Measurements from ENCODE around the gene ZBTB38. TPM values are rescaled to one million over a fixed set of nuclear protein-coding genes. Genes with fewer than 3 reads are reported as not detected.

The ZBTB38 gene
- total RNA-seq, 1 donor from 2014 or later: 64.6 TPM

DNA sequence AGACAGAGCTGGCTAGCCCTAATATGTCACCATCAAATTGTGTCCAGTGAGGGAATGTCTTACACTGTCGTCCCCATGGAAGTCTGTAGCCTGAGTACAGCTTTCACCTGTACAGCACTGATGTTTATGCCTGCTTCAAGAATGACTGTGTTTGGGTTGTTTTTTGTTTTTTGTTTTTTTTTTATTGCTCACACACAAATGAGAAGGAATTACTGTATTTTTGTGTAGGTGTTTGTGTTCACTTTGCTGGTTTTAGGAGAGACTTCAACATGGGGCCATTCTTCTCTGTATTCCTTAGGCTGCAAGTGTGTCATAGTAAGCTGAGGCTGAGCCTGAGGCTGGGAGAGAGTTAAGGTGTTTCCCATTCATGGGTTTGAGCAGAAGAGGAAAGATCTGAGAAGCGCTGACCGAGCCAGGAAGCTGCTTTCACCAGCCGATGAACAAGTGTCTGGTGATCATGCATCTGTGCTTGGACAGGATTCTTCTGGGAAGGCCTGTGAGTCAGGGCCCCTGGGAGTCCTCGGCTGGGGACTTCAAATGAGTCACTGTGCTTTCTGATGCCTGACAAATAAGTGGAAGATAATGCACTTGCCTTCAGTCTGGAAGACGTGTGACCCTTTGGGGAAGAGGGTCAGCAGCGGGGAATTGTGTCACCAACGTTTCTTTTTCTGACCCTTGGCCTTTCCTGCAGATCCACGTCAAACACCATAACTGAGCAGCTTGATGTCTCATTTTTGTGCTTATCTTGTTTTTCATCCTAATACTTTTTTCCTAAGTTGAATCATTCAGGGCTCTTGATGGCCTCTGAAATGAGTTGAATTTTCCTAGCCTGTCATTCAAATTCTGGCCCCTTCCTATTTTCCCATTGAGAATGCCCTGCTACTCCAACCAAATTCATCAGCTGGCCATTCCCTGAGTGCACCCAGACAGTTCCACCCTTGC is 36.7 kb upstream of the ZBTB38 start:
- no peaks in the 10 kb centered on the region for H3K27me3 Mint-ChIP-seq (ENCODE audit: low read depth)
- no peak for DNase-seq (ENCODE audit: low spot score)
- H3K9me3 Mint-ChIP-seq (ENCODE audit: low read depth): no peaks in the 10 kb centered on the region
- TF ChIP-seq, protein P1, sequence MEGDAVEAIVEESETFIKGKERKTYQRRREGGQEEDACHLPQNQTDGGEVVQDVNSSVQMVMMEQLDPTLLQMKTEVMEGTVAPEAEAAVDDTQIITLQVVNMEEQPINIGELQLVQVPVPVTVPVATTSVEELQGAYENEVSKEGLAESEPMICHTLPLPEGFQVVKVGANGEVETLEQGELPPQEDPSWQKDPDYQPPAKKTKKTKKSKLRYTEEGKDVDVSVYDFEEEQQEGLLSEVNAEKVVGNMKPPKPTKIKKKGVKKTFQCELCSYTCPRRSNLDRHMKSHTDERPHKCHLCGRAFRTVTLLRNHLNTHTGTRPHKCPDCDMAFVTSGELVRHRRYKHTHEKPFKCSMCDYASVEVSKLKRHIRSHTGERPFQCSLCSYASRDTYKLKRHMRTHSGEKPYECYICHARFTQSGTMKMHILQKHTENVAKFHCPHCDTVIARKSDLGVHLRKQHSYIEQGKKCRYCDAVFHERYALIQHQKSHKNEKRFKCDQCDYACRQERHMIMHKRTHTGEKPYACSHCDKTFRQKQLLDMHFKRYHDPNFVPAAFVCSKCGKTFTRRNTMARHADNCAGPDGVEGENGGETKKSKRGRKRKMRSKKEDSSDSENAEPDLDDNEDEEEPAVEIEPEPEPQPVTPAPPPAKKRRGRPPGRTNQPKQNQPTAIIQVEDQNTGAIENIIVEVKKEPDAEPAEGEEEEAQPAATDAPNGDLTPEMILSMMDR (IDR thresholded peaks at IDR 0.05): no peak
- no peak overlapping the region for H3K4me3 Mint-ChIP-seq (ENCODE audit: unreplicated experiment)
- H3K4me1 Mint-ChIP-seq (ENCODE audit: low read depth): peaks cover 61% of the 10 kb centered on the region
- peak overlapping the region; percentile 98 for H3K27ac Mint-ChIP-seq (ENCODE audit: unreplicated experiment)
- H3K36me3 Mint-ChIP-seq (ENCODE audit: low read depth): no peaks in the 10 kb centered on the region

DNA sequence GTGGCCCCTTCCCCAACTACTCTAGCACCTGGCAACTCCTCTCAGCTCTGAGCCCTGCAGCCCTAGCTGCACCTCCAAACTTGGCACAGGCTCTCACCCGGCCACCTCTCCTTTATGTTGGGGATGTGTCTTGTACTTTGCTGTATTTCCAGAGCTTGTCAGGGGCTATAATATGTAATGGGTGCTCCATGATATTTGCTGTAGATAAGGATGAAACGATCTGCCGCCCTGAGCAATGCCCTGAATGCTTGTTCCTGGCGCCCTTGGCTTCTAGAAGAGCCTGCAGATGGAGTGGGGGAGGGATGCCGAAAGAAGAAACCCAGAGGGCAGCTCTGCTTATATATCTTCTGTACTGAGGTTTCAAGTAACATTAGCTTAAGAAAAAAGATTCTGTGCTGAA is 35.9 kb upstream of the ZBTB38 start:
- TF ChIP-seq, protein P1 (IDR thresholded peaks at IDR 0.05): no peak
- Mint-ChIP-seq H3K4me3 (ENCODE audit: unreplicated experiment) (no peak overlapping the region), H3K36me3 (ENCODE audit: low read depth) (no peaks in the 10 kb centered on the region), H3K27ac (ENCODE audit: unreplicated experiment) (peak overlapping the region; percentile 98), H3K4me1 (ENCODE audit: low read depth) (peaks cover 67% of the 10 kb centered on the region), H3K9me3 (ENCODE audit: low read depth) (no peaks in the 10 kb centered on the region), H3K27me3 (ENCODE audit: low read depth) (no peaks in the 10 kb centered on the region)
- DNase-seq (ENCODE audit: low spot score): no peak

DNA sequence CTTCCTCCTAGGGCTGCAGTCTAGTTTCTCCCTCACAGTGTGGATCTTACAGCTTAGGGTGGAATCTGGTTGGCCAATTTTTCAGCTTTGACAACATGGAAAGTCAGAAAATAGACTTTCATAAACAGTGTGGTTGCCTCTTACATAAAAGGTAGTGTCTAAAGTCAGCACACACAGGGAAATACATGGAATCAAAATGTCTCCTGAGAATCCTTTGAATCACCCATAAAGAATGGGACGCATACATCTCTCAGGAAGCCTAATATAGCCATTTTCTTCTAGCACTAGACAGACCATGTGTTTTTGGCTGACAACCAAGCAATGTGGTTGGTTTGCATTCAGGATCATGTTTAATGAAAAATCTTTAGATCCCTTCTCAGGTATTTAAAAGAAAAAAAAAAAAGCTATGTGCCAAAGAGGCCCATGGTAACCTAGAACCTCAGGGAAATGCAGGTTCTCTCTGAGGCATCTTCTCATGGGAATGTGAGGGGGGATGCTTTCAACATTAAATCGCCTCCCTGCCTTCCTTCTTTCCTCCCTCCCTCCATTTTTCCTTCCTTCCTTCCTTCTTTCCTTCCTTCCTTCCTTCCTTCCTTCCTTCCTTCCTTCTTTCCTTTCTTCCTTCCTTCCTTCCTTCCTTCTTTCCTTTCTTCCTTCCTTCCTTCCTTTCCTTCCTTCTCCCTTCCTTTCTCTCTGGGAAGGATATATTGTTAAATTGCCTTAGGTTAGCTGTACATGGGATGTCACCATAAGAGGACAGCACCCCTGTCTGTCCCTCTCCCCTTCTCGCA is 34.3 kb upstream of the ZBTB38 start:
- peak overlapping the region; percentile 73 for H3K27ac Mint-ChIP-seq (ENCODE audit: unreplicated experiment)
- no peaks in the 10 kb centered on the region for H3K36me3 Mint-ChIP-seq (ENCODE audit: low read depth)
- DNase-seq (ENCODE audit: low spot score): no peak
- H3K27me3 Mint-ChIP-seq (ENCODE audit: low read depth): no peaks in the 10 kb centered on the region
- no peaks in the 10 kb centered on the region for H3K9me3 Mint-ChIP-seq (ENCODE audit: low read depth)
- TF ChIP-seq, protein P1 (IDR thresholded peaks at IDR 0.05): no peak
- H3K4me1 Mint-ChIP-seq (ENCODE audit: low read depth): peaks cover 68% of the 10 kb centered on the region
- no peak overlapping the region for H3K4me3 Mint-ChIP-seq (ENCODE audit: unreplicated experiment)

DNA sequence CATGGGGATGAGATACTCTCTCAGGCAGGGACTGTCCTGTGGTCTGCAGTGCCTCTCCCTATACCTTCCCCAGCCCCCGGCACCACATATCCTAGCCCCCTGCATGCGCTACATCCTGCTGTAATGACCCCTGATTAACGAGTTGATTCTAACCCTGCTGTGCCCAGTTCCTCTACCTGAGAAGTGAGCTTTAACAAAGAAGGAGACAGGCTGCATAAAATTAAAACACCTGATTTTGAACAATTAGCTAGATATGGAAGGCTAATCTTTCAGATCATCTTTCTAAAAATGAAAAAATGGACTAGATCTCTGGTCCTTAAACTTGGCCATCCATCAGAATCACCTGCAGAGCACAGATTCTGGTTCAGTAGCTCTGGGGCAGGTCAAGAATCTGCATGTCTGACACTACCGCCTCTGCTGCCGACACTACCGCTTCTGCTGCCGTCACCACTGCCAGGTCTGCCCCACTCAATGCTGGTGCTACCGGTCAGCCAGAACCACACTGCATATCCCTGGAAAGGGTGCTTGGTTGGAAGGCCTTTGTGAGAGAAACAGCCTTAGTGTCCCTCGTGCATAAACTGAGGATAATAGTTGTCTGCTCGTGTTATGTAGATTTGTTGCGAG is 33.6 kb upstream of the ZBTB38 start:
- Mint-ChIP-seq H3K27me3 (ENCODE audit: low read depth) (no peaks in the 10 kb centered on the region), H3K27ac (ENCODE audit: unreplicated experiment) (no peak overlapping the region), H3K4me1 (ENCODE audit: low read depth) (peaks cover 65% of the 10 kb centered on the region), H3K4me3 (ENCODE audit: unreplicated experiment) (no peak overlapping the region), H3K9me3 (ENCODE audit: low read depth) (no peaks in the 10 kb centered on the region), H3K36me3 (ENCODE audit: low read depth) (no peaks in the 10 kb centered on the region)
- DNase-seq (ENCODE audit: low spot score): no peak
- TF ChIP-seq, protein P1 (IDR thresholded peaks at IDR 0.05): no peak

DNA sequence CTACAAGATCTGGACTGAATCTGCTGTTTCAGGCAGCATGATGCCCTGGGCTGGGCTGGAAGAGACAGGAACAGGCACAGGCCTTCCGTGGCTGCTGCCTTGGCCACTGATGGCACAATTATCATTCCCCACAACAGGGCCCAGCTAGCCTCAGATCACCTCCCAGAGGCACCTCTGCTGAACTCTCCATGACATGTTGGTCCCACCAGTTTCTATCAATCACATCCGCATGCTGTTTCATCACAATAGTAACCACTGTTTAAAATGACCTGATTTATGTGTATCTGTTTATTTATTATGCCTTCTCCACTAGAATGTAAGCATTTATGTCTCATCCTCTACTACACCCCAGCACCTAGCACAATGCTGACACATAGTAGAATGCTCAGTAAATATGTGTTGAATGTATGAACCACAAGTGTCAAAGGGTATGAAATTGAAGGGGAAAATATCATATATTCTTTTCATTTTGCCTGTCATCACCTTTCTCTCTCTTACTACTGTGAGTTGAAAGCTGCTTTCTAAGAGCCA is 32.7 kb upstream of the ZBTB38 start:
- no peaks in the 10 kb centered on the region for H3K9me3 Mint-ChIP-seq (ENCODE audit: low read depth)
- no peaks in the 10 kb centered on the region for H3K36me3 Mint-ChIP-seq (ENCODE audit: low read depth)
- H3K27ac Mint-ChIP-seq (ENCODE audit: unreplicated experiment): peak overlapping the region; percentile 23
- no peaks in the 10 kb centered on the region for H3K27me3 Mint-ChIP-seq (ENCODE audit: low read depth)
- TF ChIP-seq, protein P1 (IDR thresholded peaks at IDR 0.05): no peak
- no peak for DNase-seq (ENCODE audit: low spot score)
- peaks cover 63% of the 10 kb centered on the region for H3K4me1 Mint-ChIP-seq (ENCODE audit: low read depth)
- H3K4me3 Mint-ChIP-seq (ENCODE audit: unreplicated experiment): no peak overlapping the region

Measured in chondrocyte (in vitro differentiated cells).